ENCODE measurements around the gene DNAJC18.
"Not testable (repeated sequence)": the region's sequence is repeated elsewhere in the genome, so short reads cannot be mapped to it uniquely, and the experiment has no call there.

Gene DNAJC18

DNA sequence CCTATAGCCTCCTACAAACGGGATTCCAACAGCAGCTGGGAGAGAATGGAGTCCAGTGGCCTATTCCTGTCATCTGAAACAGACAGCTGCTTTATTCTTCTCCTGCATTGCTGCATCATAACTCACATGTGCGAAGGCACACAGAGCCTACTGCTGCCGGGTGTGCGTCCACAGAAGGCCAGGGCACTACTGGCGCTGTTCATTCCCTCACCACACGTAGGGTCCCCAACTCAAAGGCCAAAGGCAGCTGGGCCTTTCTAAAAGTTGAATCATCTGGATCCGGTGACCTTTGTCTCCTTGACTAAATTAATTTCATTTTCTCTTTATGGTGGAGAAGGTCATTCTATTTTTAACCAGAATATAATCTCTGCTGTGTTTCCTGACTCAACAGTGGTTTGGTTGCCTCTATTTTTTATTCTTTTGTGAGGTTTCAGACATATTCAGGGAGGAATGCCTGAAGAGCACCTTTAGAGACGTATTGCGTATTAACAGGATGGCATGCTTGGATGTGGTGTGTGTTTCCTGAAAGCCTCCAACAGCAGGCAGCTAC lies 24.7 kb downstream of the DNAJC18 start:
- no peak overlapping the region for H3K4me3 ChIP-seq (ENCODE audit: low read depth, low read length)
- TF ChIP-seq, protein P1, sequence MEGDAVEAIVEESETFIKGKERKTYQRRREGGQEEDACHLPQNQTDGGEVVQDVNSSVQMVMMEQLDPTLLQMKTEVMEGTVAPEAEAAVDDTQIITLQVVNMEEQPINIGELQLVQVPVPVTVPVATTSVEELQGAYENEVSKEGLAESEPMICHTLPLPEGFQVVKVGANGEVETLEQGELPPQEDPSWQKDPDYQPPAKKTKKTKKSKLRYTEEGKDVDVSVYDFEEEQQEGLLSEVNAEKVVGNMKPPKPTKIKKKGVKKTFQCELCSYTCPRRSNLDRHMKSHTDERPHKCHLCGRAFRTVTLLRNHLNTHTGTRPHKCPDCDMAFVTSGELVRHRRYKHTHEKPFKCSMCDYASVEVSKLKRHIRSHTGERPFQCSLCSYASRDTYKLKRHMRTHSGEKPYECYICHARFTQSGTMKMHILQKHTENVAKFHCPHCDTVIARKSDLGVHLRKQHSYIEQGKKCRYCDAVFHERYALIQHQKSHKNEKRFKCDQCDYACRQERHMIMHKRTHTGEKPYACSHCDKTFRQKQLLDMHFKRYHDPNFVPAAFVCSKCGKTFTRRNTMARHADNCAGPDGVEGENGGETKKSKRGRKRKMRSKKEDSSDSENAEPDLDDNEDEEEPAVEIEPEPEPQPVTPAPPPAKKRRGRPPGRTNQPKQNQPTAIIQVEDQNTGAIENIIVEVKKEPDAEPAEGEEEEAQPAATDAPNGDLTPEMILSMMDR (IDR thresholded peaks at IDR 0.05; ENCODE audit: low read depth, low read length, missing control alignments) = no peak
- no peak for DNase-seq (ENCODE audit: low read depth)

DNA sequence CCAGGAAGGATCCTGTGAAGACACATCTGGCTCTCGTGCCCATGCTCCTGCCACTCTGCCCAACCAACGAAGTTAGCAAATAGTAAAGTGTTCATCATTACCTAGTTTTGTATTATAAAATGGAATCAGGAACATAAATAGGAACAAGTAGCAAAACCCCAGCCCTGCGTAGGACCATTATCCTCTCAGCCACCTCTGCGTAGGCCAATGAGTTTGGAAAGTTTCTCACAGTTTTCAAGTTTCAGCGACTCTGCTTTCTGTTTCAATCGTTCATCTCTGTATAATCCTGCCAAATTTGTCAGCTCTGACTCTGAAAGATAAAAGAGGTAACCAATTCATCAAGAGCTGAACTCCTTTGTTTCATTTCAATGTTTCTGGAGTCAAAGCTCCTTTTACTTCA lies 25.4 kb downstream of the DNAJC18 start:
- TF ChIP-seq, protein P1 (IDR thresholded peaks at IDR 0.05; ENCODE audit: low read depth, low read length, missing control alignments) = no peak
- DNase-seq (ENCODE audit: low read depth) = no peak
- H3K4me3 ChIP-seq (ENCODE audit: low read depth, low read length) = no peak overlapping the region

DNA sequence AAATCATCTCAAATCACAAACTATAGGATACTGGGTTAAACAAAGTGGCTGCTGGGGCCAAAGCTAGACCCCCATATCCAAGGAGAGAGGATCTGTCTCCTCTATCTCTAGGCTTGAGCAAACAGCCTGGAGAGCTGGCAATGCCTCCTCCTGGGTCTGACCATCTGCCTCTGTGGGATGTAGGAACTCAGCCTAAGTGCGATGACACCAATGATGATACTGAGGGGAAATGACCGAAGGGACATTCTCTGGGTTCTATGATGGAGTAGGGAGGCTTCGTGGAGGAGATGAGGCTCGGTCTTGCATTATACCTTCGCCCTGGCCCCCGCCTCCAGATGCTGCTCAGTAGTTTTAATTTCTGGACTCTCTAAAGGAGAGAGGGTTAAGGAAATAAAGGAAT lies 26.2 kb downstream of the DNAJC18 start:
- no peak for DNase-seq (ENCODE audit: low read depth)
- TF ChIP-seq, protein P1 (IDR thresholded peaks at IDR 0.05; ENCODE audit: low read depth, low read length, missing control alignments) = no peak
- no peak overlapping the region for H3K4me3 ChIP-seq (ENCODE audit: low read depth, low read length)

DNA sequence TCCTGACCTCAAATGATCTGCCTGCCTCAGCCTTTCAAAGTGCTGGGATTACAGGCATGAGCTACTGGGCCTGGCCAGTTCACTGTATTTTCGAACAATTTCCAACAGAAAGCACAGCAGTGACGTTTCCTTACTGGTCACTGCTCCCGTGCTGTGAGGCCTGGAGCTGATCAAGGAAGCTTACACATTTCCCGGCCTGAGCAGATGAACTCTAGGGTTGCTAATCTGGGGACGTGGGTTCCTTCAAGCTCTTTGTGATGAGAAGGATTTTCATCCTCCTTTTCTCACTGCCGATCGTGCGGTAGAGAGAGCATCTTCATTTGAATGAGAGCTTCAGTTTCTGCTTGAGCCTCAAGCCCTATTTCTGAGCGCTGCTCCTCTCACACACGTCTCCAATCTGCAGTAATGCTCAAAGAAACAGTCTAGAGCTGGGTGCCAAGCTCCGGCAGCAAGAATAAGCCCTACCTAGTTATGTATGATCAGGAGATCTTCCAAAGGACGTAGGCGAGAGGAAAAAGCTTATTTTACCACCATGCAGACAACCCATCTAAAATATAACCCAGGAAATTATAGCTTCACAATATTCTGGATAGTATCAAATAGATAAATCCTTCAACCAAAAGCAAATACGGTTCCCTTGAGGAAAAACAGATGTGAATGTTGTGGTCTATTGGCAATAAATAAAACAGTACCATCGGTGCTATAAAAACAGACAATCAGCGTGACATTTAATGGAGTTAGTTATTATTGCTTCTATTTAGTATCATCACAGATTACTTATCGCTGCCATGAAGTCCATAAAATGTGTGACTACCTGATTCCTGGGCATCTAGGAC lies 28.1 kb downstream of the DNAJC18 start:
- no peak for DNase-seq (ENCODE audit: low read depth)
- TF ChIP-seq, protein P1 (IDR thresholded peaks at IDR 0.05; ENCODE audit: low read depth, low read length, missing control alignments) = no peak
- H3K4me3 ChIP-seq (ENCODE audit: low read depth, low read length) = no peak overlapping the region

DNA sequence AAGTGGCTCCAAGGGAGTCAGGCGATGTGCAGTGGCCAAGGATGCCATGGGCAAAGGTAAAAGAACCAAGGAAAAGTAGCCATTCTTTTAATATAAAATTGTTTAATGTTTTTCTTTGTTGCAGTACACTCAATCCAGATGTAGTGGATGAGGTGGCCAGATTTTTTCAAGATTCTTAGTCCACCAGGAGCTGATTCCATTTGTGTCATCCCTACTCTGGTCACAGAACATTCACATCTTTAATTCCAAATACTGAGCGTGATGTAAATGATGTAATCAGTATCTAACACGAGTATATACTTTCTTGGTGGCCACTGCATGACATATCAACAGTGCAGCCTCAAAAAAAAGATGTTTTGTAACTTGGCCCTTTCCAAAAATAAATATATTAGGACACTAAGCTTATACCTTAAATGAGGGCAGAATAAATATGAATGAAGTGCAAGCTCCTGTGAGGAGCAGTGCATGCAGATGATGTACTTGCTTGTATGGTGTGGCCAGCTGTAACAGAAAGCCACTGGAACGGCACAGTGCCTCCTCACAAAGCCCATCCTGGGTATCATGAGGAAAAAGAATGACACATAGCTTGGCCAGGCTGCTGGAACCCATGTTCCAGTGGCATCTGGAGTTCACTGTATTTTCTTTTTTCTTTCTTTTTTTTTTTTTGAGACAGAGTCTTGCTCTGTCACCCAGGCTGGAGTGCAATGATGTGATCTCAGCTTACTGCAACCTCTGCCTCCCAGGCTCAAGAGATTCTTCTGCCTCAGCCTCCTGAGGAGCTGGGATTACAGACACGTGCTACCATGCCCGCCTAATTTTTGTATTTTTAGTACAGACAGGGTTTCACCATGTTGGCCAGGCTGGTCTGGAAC lies 29.0 kb downstream of the DNAJC18 start:
- DNase-seq (ENCODE audit: low read depth) = no peak
- TF ChIP-seq, protein P1 (IDR thresholded peaks at IDR 0.05; ENCODE audit: low read depth, low read length, missing control alignments) = no peak
- H3K4me3 ChIP-seq (ENCODE audit: low read depth, low read length) = no peak overlapping the region

DNA sequence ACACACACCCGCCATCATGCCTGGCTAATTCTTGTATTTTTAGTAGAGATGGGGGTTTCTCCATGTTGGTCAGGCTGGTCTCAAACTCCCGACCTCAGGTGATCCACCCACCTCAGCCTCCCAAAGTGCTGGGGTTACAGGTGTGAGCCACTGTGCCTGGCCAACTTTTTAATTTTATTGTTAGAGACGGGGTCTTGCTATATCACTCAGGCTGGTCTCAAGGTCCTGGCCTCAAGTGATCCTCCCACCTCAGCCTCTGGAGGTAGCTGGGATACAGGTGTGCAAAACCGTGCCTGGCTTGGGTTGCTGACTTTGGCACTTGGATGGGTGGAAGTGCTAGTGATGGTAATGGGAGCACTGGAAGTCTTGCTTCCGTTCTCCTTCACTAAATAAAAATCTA lies 30.2 kb downstream of the DNAJC18 start:
- not testable (repeated sequence) for H3K4me3 ChIP-seq (ENCODE audit: low read depth, low read length); DNase-seq (ENCODE audit: low read depth)

DNA sequence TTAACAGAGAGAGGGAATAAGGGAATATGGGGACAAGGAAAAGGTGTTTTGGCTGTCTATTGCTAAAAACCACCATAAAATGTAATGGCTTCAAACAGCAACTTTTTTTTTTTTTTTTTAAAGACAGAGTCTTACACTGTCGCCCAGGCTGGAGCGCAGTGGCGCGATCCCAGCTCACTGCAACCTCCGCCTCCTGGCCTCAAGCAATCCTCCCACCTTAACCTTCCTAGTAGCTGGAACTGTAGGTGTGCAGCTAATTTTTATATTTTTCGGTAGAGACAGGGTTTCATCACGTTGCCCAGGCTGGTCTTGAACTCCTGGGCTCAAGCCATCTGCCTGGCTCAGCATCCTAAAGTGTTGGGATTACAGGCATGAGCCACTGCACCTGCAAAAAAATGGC lies 31.1 kb downstream of the DNAJC18 start:
- no peak overlapping the region for H3K4me3 ChIP-seq (ENCODE audit: low read depth, low read length)
- TF ChIP-seq, protein P1 (IDR thresholded peaks at IDR 0.05; ENCODE audit: low read depth, low read length, missing control alignments) = no peak
- no peak for DNase-seq (ENCODE audit: low read depth)

All from GM12864 (cell line).